Activated CD4-positive, alpha-beta T cell treated with anti-CD3 and anti-CD28 coated beads, Interleukin-2, Interleukin-6, amounts not matched to agents 100 ng/mL and 50 ng/mL, durations not matched to agents 16 hours and 8 hours (primary cell): Measurements from ENCODE around the gene CHKB.

Experiments used
- DNase-seq: peaks from one replicate; pipeline ENCODE4 v3.0.0-alpha.2; 2020

CHKB gene

DNA sequence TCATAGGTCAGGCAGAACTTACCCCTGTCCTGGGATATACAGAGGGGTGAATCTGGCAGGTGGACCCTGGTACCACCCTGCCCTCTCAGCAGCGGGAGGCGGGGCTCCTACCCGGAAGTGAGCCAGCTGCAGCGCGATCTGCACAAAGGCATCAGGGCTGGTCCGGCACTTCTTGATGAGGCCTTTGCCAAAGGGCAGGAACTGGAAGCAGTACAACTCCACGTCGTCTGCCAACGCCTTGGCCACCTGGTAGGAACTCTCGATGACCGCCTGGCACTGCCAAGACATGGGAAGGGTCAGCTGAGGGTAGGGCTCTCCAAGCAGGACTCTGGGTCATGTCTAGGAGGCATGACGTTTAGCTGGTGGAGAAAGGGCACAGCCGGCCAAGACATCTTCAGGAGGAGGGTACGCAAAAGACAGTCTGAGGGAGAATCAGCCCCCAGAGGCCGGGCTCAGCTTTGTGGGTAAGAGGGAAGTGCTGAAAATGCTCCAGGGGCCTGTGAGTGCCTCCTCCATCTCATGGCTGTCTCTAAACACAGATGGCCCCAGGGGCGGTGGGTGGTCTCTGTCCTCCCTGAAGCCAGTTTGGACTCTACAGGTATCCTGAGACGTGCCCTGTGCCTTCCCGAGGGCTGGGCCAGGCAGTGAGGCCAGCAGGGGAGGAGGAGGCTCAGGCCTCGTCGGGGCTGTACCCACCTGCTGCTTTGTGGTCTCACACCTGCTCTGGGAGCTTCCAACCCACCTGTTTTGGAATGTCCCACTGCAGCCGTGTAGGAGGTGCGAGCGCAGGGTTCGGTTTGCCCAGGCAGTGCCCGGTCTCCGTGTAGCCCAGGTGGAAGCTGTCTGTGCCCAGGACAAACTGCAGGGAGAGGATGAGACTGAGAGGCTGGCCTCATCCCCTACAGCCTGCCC lies 11.1 kb downstream of the CHKB start:
- no peak for DNase-seq

DNA sequence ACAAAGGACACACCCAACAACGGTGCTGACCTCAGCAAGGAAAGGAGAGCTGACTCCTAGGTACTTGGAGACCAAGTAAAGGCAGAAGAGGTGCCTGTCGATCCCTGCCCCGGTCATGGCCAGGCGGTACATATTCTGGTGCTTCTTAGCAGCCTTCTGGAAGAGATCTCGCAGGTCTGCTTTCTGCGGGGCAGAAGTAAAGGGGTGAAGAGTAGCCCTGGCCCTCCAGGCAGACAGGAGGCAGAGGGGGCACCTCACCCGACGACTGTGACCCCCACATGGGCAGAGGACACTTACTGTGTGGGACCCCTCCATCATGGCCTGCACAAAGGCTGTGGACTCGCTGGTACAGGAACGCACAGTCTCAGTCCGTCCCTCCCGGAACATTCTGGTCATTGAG lies 11.8 kb downstream of the CHKB start:
- no peak for DNase-seq

DNA sequence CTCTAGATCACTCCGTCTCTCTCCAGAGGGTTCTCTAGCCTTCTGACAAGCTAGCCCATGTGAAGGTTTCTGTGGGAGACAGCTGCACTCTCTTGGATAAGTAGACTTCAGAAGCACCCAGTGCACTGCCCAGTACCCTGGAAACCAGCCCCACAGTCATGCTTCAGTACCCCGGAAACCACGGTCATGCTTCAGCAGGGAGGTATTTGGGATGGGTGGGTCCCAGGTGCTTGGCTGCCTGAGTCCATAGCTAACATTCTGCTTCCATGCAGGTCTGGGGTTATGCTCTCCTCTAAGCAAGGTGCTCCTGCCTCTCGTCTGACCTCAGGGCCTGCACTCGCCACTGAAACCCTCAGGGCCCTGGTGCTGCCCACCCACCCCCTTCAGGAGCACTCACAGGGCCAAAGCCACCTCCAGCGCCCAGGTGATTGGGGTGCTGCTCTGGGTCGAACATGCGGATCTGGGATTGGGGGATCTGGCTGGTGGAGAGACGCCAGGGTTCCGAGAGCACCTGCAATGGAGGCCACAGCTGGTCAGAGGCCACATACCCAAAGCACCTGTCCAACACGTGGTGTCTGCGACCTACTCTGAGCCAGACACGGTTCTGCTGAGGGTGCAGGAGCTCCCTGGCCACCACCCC lies 12.6 kb downstream of the CHKB start:
- no peak for DNase-seq

DNA sequence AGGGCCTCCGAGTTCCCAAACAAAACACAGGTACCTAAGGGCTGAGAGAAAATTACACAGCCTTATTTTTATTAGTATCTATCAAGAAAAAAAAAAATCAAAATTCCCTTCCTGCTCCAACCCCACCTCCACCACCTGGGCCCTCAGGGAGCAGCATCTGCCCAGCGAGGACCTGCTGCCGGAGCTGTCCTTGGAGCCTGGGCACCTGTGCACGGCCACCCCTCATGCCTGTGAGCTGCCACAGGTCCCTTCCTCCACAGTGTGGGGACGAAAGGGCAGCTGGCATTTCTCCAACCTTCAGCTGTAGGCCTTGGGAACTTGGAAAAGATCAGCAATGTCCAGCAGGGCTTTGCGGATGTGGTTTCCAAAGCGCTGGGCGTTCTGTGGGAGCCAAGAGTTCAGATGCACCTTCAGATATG lies 13.6 kb downstream of the CHKB start:
- no peak for DNase-seq

DNA sequence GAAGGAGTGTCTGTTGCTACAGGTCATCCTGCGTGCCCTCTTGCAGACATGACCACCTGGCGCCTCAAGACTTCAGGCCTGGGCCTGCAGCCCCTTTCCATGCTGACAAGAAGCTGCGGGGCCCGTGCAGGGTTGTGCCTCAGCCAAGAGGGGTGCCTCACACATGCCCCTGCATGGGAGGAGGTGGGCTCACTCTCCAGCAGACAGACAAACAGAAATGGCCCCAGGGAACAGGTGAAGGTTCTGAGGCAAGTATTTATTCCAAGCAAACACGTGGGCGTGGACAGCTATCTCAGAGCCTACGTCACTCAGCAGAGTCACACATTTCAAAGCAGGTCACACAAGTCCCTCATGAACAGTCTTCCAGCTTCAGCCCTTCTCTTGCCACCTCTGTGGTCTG lies 14.0 kb downstream of the CHKB start:
- no peak for DNase-seq

DNA sequence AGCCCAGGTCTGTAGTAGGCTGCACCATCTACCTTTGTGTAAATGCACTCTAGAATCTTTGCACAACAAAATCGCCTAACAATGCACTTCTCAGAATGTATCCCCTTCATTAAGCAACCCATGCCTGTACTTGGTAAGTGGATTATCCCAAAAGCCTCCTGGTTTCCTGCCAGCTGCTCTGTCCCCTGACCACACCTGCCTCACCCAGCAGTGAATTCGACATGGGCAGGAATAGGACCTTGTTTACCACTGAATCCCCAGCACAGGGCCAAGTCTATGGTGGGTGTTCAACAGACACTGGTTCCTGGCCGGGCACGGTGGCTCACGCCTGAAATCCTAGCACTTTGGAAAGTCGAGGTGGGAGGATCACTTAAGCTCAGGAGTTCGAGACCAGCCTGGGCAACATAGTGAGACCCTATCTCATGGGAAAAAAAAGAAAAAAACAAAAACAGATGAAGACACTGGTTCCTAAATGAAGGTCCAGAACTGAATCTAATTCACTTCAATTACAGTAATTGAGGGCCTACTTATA lies 14.9 kb downstream of the CHKB start:
- DNase-seq = no peak

DNA sequence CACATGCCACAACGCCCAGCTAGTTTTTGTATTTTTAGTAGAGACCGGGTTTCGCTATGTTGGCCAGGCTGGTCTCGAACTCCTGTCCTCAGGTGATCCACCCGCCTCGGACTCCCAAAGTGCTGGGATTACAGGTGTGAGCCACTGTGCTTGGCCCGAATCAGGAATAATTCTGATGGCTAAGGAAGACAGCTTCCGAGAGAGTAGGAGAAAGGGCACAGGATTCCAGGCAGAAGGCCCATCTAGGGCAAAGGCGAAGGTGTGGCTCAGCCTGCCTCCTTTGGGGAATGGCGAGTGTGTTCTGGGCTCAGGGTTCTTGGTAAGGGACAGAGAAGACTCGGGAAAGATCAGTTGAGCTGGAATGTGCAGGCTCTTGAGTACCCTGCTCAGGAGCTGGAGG lies 18.4 kb downstream of the CHKB start:
- no peak for DNase-seq

DNA sequence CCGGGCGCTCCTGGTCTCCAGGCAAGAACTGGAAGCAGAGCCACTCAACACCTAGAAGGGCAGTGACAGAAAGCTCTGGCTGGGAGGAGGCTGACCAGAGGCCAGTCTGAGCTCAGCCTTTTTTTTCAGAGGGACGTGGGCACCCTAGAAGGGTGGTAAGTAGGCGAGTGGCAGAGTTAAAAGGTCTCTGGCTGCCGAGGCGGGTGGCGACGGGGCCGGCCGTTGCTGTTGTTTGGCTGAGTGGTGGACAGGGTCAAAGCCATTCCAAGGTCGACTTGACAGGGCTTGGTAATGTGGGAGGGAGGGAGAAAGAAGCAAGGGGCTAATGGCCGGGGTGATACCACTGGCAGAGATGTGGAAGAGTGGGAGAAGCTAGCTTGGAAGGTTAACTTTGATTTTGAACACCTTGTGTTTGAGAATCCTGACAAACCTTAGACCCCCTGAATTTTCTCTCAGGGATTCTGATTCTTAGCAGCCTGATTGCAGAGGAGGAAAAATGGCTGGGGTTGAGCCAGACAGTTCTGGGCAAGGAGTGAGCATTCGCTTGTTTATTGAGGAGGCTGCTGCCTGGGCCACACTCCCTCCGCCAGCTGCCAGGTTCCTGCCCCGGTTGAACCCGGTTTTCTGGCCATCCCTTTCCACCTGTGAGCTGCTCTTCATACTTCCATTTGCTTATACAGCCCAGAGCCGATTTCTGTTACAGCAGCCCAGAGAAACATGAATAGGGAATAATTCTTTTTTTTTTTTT lies 19.1 kb downstream of the CHKB start:
- DNase-seq = no peak

DNA sequence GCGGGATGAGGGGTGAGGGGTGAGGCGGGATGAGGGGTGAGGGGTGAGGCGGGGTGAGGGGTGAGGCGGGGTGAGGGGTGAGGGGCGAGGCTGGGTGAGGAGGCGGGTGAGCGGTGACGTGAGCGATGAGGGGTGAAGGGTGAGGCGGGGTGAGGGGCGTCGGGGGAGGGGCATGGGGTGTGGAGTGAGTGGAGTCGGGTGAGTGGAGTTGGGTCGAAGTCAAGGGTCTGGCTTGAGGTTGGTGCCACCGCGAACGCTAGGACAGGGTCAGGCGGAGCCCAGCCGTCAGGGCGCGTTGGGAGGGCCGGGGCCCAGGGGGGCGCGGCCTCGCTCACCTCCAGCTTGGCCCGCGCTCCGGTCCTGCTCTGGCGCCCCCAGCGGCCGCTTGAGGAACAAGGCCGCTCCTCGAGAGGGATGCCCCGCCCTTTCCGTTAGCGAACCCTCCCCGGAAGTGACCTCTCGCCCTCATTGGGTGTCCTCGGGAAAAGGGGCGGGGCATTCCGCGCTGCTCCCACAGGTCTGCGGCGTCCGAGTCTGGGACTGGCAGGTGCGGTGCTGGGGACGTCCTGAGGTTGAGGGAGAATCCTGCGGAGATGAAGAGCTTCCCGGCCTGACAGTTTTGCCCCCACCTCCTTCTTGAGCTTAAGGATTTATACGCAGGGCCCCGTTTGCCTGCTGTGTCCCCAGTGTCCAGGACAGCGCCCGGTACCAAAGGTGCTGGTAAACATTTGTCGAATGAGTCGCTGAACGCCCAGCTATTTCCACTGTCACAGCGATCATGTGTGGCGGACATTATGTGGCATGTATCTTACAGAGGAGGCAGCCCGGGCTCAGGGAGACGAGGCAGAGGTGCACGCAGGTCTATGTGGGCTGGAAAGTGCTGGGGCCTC lies 19.9 kb downstream of the CHKB start, which contains the start of gene SYCE3:
TSS of gene SYCE3 (minus strand) at position 397 of the 890 bp plus-strand sequence. CDS start 6,514 bp downstream, outside the sequence.
- DNase-seq = peak; percentile 99

DNA sequence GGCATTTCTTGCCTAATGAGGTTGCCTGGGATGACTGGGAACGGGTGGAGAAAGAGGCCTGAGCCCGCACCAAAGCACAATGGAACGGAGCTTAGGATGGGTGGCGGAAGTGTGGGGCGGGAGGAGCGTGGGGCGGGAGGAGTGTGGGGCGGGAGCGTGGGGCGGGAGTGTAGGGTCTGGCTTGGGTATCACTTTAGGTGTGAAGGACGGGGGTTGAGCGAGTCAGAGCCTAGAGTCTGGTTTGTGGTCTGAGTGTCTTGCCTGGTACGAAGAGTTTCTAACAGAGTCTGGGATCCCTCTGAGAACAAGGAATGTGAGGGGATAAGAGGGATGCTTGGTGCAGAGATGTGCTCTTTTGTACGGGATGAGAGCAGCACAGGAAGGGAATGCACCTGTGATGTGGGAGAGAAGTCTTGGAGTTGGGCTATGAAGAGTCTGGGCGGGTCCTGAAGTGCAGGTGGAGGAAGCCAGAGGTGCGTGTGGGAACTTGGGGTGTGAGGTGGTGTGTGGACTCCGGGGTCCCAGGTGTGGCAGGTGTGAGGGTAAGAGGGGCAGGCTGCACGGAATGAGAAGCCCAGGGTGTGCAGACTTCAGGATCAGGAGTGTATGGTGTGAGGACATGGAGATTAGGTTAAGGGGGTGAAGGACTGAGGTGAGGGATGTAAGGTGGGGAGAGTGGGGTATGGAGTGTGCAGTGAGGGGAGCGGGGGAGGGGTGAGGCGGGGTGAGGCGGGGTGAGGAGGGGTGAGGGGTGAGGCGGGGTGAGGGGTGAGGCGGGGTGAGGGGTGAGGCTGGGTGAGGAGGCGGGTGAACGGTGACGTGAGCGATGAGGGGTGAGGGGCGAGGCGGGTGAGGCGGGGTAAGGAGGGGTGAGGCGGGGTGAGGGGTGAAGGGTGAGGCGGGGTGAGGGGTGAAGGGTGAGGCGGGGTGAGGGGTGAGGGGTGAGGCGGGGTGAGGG lies 21.0 kb downstream of the CHKB start:
- no peak for DNase-seq

DNA sequence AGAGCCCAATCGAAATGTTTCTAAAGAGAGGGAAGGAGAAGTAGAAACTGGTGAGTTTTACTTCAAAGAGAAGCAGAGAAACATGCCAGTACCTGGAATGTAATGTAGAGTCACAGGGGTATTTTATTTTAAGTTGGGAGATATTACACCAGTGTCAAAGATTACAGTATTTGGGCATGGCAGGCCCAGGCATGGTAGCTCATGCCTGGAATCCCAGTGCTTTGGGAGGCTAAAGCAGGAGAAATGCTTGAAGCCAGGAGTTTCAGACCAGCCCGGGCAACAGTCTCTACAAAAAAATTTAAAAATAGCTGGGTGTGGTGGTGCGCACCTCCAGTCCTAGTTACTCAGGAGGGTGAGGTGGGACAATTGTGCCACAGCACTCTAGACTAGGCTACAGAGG lies 22.6 kb downstream of the CHKB start:
- no peak for DNase-seq

DNA sequence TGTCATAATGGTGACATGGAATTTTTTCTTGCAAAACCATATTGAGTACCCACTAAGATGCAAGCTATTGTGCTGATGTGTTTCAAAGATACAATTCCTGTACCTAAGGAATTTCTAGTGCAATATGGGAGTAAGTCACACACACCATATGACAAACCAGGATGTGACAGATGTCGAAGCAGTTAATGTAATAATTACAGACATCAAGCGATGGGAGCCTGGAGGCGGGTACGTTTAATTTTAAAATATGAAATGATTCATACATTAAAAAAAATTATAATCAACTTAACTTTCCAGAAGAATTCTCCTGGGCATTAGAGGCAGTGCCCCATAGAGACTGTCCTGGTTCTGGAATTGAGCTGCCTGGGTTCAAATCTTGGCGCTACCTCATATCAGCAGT lies 25.9 kb downstream of the CHKB start:
- no peak for DNase-seq

DNA sequence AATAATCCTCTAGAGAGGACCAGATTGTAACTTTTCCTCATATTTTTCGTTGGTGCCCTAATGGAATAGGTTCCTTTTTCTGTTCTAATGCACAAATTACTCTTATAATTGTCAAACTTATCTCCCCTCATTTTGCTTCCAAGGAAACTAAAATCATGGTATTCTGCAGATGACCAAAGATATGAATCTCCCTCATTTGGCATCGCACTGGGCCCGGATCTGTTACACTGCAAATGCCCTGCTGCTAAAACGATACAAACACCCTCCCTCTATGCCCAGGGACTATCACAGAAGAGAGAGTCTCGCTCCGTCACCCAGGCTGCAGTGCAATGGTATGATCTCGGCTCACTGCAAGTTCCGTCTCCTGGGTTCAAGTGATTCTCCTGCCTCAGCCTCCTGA lies 29.3 kb downstream of the CHKB start:
- no peak for DNase-seq

DNA sequence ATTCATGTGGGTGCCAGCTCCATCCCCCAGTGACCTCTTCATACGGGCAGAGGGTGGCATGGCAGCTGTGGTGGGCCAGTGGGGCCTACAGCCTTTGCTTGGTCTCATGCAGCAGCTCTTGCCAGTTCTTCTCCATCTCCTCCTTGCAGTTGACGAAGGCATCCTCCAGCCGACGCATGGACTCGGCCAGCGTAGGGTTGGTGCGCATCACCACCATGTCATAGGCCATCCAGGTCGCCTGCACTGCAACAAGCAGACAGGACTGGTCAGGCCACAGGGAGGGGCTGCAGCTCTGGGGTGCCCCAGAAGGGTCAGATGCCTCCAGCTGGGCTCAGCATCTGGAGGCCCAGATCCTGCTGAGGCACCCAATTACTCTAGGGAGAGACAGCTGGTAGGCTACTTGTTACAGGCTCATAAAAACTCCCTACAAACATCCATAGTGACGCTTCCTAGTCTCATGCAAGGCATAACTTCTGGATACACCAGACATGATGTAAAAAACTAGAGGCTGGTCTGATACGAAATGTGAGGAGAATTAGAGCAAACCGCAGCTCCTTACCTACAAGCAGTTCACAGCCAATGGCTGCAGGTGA lies 31.4 kb downstream of the CHKB start:
- DNase-seq = no peak

DNA sequence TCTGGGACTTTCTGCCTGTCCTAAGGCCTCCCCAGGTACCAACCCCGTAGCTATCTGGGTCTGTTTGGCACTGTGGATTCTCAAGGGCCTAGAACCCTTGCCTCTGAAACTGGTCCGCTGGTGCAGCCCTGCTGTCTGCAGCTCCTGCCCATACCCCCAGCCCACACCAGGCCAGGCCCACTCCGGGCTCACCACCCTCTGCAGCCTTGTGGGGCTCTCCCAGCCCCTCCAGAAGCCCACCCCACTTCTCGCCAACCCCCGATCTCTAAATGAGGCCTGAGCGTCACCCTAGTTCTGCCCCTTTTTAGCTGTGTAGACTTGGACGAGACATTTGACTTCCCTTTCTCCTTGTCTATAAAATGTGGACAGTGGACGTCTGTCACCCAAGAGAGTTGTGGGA lies 32.3 kb downstream of the CHKB start:
- DNase-seq = no peak

DNA sequence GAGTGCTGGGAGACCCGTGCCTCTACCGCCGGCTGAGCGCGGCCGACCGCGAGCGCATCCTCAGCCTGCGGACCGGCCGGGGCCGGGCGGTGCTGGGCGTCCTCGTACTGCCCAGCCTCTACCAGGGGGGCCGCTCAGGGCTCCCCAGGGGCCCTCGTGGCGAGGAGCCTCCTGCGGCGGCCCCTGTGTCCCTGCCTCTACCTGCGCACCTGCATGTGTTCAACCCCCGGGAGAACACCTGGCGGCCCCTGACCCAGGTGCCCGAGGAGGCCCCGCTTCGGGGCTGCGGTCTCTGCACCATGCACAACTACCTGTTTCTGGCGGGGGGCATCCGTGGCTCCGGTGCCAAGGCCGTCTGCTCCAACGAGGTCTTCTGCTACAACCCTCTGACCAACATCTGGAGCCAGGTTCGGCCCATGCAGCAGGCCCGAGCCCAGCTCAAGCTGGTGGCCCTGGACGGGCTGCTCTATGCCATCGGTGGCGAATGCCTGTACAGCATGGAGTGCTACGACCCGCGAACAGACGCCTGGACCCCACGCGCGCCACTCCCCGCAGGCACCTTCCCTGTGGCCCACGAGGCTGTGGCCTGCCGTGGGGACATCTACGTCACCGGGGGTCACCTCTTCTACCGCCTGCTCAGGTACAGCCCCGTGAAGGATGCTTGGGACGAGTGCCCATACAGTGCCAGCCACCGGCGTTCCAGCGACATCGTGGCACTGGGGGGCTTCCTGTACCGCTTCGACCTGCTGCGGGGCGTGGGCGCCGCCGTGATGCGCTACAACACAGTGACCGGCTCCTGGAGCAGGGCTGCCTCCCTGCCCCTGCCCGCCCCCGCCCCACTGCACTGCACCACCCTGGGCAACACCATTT lies 33.5 kb downstream of the CHKB start:
- DNase-seq = no peak

DNA sequence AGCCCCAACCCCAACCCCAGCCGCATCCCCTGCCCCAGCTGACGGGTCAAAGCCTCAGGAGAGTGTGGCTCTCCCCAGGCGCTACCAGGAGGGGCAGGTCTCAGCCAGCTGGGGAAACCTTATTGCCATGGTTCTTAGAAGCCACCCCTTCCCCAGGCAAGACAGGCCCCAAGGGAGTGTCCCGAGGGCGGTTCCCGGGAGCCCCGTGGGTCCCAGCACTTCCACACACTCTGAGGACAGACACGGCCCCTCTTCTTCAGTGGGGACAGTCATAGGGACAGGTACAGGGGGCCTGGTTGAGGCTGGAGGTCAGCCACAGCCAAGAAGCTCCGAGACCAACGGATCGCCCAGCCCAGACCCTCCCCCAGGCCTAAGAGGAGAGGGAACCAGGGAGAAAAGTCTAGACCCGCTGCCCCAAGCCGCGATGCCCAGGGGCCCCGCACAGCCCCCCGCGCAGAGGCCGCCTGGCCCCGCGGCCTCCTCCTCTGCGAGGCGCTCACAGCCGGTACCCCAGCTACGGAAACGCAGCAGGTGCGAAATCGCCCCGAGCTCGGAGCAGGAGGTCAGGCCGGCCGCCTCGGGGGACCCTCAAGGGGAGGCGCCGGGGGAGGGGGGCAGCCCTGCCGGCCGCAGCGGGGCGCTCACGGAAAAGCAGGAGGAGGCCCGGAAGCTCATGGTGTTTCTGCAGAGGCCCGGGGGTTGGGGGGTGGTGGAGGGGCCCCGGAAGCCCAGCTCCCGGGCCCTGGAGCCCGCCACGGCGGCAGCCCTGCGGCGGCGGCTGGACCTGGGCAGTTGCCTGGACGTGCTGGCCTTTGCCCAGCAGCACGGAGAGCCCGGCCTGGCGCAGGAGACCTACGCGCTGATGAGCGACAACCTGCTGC lies 34.4 kb downstream of the CHKB start:
- DNase-seq = peak; percentile 55

DNA sequence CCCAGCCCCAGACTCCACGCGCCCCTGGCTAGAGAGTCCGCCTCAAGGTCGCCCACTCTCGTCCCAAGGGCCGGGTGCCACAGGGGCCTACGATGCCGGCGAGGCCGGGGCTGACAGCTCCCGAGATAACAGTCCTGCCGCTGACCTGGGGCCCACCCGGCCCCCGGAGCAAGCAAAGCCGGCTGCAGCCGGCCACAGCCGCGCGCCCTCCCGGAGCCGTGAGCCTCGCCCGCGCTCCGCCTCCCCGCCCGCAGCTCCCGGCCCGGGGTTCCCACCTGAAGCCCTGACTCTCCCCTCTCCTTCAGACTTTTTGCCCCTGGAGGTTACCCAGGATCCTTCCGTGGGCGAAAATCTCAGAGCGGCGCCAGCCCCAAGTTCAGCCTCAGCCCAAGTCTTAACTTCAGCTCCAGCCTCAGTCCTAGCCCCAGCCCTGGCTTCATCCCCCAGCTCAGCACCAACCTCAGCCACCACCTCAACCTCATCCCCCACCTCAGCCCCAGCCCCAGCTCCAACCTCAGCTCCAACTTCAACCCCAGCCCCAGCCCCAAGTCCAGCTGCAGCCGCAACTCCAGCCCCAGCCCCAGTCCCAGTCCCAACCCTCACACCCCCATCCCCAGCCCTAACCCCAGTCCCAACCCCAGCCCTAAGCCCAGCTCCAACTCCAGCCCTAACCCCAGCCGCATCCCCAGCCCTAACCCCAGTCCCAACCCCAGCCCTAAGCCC lies 35.2 kb downstream of the CHKB start:
- no peak for DNase-seq
